Measurements from ENCODE around the gene ASPSCR1. TPM values are rescaled to one million over a fixed set of nuclear protein-coding genes. Genes with fewer than 3 reads are reported as not detected.

The ASPSCR1 gene
- total and polyA plus RNA-seq, 2 donors (not counting 1 experiment from before 2014, with no cell fraction given): 6.3 to 35.7 TPM

- Histone ChIP-seq H2AFZ (ENCODE audit: low read length) (peak within 1 kb of the TSS; percentile 46), H4K20me1 (ENCODE audit: control insufficient read depth, extremely low read depth, insufficient read depth, low read length) (no peaks in the 10 kb centered on the region), H3K36me3 (ENCODE audit: control insufficient read depth, insufficient read depth, low read length) (no peaks in the 10 kb centered on the region), H3K9me3 (ENCODE audit: control insufficient read depth, insufficient read depth, low read depth, low read length) (no peaks in the 10 kb centered on the region), H3K27me3 (ENCODE audit: control insufficient read depth, insufficient read depth, low read length) (no peaks in the 10 kb centered on the region), H3K4me1 (ENCODE audit: control insufficient read depth, extremely low read depth, insufficient read depth, low read length) (no peaks in the 10 kb centered on the region), H3K9ac (ENCODE audit: insufficient read depth, low read length) (peak within 1 kb of the TSS; percentile 23), H3K4me3 (replicated peaks in 1 of 4; ENCODE audit: control extremely low read depth in 1 of 4, insufficient read depth in 1 of 4, low read depth in 3 of 4, low read length in 4 of 4) (peak within 1 kb of the TSS; percentile 35 to 53 (median 44)), H3K4me2 (ENCODE audit: extremely low read depth, insufficient read depth, low read length) (peak within 1 kb of the TSS; percentile 69), H3K27ac (ENCODE audit: insufficient read depth, low read length) (no peak within 1 kb of the TSS), H3K79me2 (ENCODE audit: control insufficient read depth, insufficient read depth, low read length) (no peaks in the 10 kb centered on the region)
- TF ChIP-seq EZH2 (IDR thresholded peaks at IDR 0.05; ENCODE audit: low read length, missing control alignments): no peak
- TF ChIP-seq, protein P1, sequence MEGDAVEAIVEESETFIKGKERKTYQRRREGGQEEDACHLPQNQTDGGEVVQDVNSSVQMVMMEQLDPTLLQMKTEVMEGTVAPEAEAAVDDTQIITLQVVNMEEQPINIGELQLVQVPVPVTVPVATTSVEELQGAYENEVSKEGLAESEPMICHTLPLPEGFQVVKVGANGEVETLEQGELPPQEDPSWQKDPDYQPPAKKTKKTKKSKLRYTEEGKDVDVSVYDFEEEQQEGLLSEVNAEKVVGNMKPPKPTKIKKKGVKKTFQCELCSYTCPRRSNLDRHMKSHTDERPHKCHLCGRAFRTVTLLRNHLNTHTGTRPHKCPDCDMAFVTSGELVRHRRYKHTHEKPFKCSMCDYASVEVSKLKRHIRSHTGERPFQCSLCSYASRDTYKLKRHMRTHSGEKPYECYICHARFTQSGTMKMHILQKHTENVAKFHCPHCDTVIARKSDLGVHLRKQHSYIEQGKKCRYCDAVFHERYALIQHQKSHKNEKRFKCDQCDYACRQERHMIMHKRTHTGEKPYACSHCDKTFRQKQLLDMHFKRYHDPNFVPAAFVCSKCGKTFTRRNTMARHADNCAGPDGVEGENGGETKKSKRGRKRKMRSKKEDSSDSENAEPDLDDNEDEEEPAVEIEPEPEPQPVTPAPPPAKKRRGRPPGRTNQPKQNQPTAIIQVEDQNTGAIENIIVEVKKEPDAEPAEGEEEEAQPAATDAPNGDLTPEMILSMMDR (conservative IDR thresholded peaks at IDR 0.05 in 1 of 2, IDR thresholded peaks at IDR 0.05 in 1 of 2; ENCODE audit: low read depth in 1 of 2, low read length in 2 of 2): no peak
- DNase-seq (ENCODE audit: low read depth in 2 of 2): peak; percentile 21 to 31
Measured at GRCh38 chr17:82031303-82031884, 54.0 kb downstream of the ASPSCR1 start, which contains the start of gene RAC3. RAC3 (plus strand) TSS chr17:82031678; CDS start chr17:82031762, 84 bp downstream.

GRCh38 chr17:82031885-82032627 is 54.6 kb downstream of the ASPSCR1 start:
- H3K79me2 ChIP-seq (ENCODE audit: control insufficient read depth, insufficient read depth, low read length): no peaks in the 10 kb centered on the region
- no peak overlapping the region for H3K9ac ChIP-seq (ENCODE audit: insufficient read depth, low read length)
- no peak for TF ChIP-seq EZH2 (IDR thresholded peaks at IDR 0.05; ENCODE audit: low read length, missing control alignments)
- DNase-seq (ENCODE audit: low read depth in 2 of 2): no peak
- H3K4me1 ChIP-seq (ENCODE audit: control insufficient read depth, extremely low read depth, insufficient read depth, low read length): peaks cover 2% of the 10 kb centered on the region
- no peaks in the 10 kb centered on the region for H3K9me3 ChIP-seq (ENCODE audit: control insufficient read depth, insufficient read depth, low read depth, low read length)
- H2AFZ ChIP-seq (ENCODE audit: low read length): no peak overlapping the region
- no peaks in the 10 kb centered on the region for H3K36me3 ChIP-seq (ENCODE audit: control insufficient read depth, insufficient read depth, low read length)
- H3K4me2 ChIP-seq (ENCODE audit: extremely low read depth, insufficient read depth, low read length): peak overlapping the region; percentile 64
- no peak overlapping the region for H3K27ac ChIP-seq (ENCODE audit: insufficient read depth, low read length)
- H3K4me3 ChIP-seq (replicated peaks in 1 of 4; ENCODE audit: control extremely low read depth in 1 of 4, insufficient read depth in 1 of 4, low read depth in 3 of 4, low read length in 4 of 4): peak overlapping the region in 2 of 4 experiments; percentile 45 to 53
- H3K27me3 ChIP-seq (ENCODE audit: control insufficient read depth, insufficient read depth, low read length): no peaks in the 10 kb centered on the region
- no peaks in the 10 kb centered on the region for H4K20me1 ChIP-seq (ENCODE audit: control insufficient read depth, extremely low read depth, insufficient read depth, low read length)

GRCh38 chr17:82033359-82034085 is 56.1 kb downstream of the ASPSCR1 start:
- H3K36me3 ChIP-seq (ENCODE audit: control insufficient read depth, insufficient read depth, low read length): no peaks in the 10 kb centered on the region
- no peak for TF ChIP-seq EZH2 (IDR thresholded peaks at IDR 0.05; ENCODE audit: low read length, missing control alignments)
- TF ChIP-seq, protein P1 (conservative IDR thresholded peaks at IDR 0.05 in 1 of 2, IDR thresholded peaks at IDR 0.05 in 1 of 2; ENCODE audit: low read depth in 1 of 2, low read length in 2 of 2): no peak
- no peak for DNase-seq (ENCODE audit: low read depth in 2 of 2)
- peaks cover 4% of the 10 kb centered on the region for H3K4me1 ChIP-seq (ENCODE audit: control insufficient read depth, extremely low read depth, insufficient read depth, low read length)
- no peak overlapping the region for H2AFZ ChIP-seq (ENCODE audit: low read length)
- H3K27ac ChIP-seq (ENCODE audit: insufficient read depth, low read length): no peak overlapping the region
- H3K4me2 ChIP-seq (ENCODE audit: extremely low read depth, insufficient read depth, low read length): no peak overlapping the region
- no peaks in the 10 kb centered on the region for H3K27me3 ChIP-seq (ENCODE audit: control insufficient read depth, insufficient read depth, low read length)
- H3K4me3 ChIP-seq (replicated peaks in 1 of 4; ENCODE audit: control extremely low read depth in 1 of 4, insufficient read depth in 1 of 4, low read depth in 3 of 4, low read length in 4 of 4): no peak overlapping the region
- H3K79me2 ChIP-seq (ENCODE audit: control insufficient read depth, insufficient read depth, low read length): no peaks in the 10 kb centered on the region
- no peak overlapping the region for H3K9ac ChIP-seq (ENCODE audit: insufficient read depth, low read length)
- H3K9me3 ChIP-seq (ENCODE audit: control insufficient read depth, insufficient read depth, low read depth, low read length): no peaks in the 10 kb centered on the region
- H4K20me1 ChIP-seq (ENCODE audit: control insufficient read depth, extremely low read depth, insufficient read depth, low read length): no peaks in the 10 kb centered on the region
